Ascending aorta (tissue), 2 donors: ENCODE results near the gene MRC2. TPM values are rescaled to one million over a fixed set of nuclear protein-coding genes. Genes with fewer than 3 reads are reported as not detected.
A peak's percentile ranks its signal among the peaks of the same experiment; 100 is the strongest.

Experiments used
- DNase-seq, 2 donors: peaks; one replicate each; pipeline ENCODE4 v3.0.0-alpha.2; 2019; ENCODE audit warnings: low spot score in 2 of 2
- H3K27ac ChIP-seq, 2 donors: fragments of 200-600 bp; sonication (generic); one replicate each; pipeline ENCODE4 v1.5.1; 2016 to 2017; ENCODE audit warnings: mild to moderate bottlenecking in 1 of 2
- H3K27me3 ChIP-seq: fragments of 200-600 bp; sonication (generic); one replicate; pipeline ENCODE4 v1.5.1; 2017
- H3K36me3 ChIP-seq, 2 donors: fragments of 200-600 bp; sonication (generic); one replicate each; pipeline ENCODE4 v1.5.1; 2016
- H3K4me1 ChIP-seq, 2 donors: fragments of 200-600 bp; sonication (generic); one replicate each; pipeline ENCODE4 v1.5.1; 2016 to 2017; ENCODE audit warnings: mild to moderate bottlenecking in 1 of 2
- H3K4me3 ChIP-seq, 2 donors: fragments of 200-600 bp; sonication (generic); one replicate each; pipeline ENCODE4 v1.5.1; 2016 to 2017; ENCODE audit warnings: mild to moderate bottlenecking in 1 of 2
- H3K9me3 ChIP-seq, 2 donors: fragments of 200-600 bp; sonication (generic); one replicate each; pipeline ENCODE4 v1.5.1; 2016
- CTCF ChIP-seq, 3 experiments: fragments of 200-600 bp in 2 of 3; fragments of 450-650 bp in 1 of 3; sonication (generic) in 2 of 3; IDR thresholded peaks; one replicate each; pipeline ENCODE4 v1.5.1; 2016 to 2019; ENCODE audit warnings: antibody characterized with exemption in 3 of 3, mild to moderate bottlenecking in 1 of 3, moderate library complexity in 1 of 3
- intact Hi-C: fragments of 100-400 bp; cut with DNase I; formaldehyde crosslinking; loops from one replicate; pipeline ENCODE4 v1.15.1; 2023
- total RNA-seq: library from RNA; depleted of rRNA; stranded (reverse); fragments of >200 nt; gene quantifications from one replicate; pipeline ENCODE4 v1.1.0, GENCODE V29; 2016

MRC2 gene
- total RNA-seq, 1 donor from 2014 or later, result 147 TPM

- Histone ChIP-seq H3K27me3 (no peaks in the 10 kb centered on the region), H3K4me1 (no peaks in the 10 kb centered on the region), H3K4me3 (no peak overlapping the region), H3K9me3 (no peaks in the 10 kb centered on the region), H3K36me3 (peaks cover 23 to 50% of the 10 kb centered on the region in 2 donors), H3K27ac (no peak overlapping the region)
- no peak for TF ChIP-seq CTCF (IDR thresholded peaks at IDR 0.05)
- no peak for DNase-seq
- intact Hi-C loops, result no loop called here
Measured at GRCh38 chr17:62614142-62614541, 13.3 kb upstream of the MRC2 start.

DNA sequence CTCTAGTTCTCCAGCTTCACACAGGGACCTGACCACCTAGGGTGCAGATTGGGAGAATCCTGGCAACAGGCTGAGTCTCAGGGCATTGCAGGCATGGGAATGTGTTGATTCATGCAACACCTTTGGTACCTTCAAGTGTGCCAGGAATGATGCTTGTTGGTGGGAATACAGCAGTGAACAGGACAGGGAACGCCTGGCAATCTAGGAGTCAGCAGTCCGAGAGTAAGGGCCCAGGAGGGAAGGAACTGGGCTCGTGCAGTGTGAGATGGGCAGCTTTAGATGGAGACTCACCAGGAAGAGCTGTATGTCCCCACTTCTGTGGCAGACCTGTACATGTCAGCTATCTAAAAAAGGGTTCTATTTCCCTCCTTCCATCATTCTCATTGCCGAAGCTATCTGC lies 12.0 kb upstream of the MRC2 start:
- Histone ChIP-seq H3K4me3 (no peak overlapping the region), H3K9me3 (no peaks in the 10 kb centered on the region), H3K4me1 (no peaks in the 10 kb centered on the region), H3K36me3 (peaks cover 11 to 37% of the 10 kb centered on the region in 2 donors), H3K27ac (no peak overlapping the region), H3K27me3 (no peaks in the 10 kb centered on the region)
- intact Hi-C loops, result no loop called here
- TF ChIP-seq CTCF (IDR thresholded peaks at IDR 0.05), result no peak
- DNase-seq, result no peak

GRCh38 chr17:62616993-62617893 lies 10.2 kb upstream of the MRC2 start:
- H3K27me3 ChIP-seq, result no peaks in the 10 kb centered on the region
- H3K4me3 ChIP-seq, result no peak overlapping the region
- intact Hi-C loops, result no loop called here
- no peak for DNase-seq
- H3K4me1 ChIP-seq, result no peaks in the 10 kb centered on the region
- H3K9me3 ChIP-seq, result no peaks in the 10 kb centered on the region
- TF ChIP-seq CTCF (IDR thresholded peaks at IDR 0.05), result no peak
- no peak overlapping the region for H3K27ac ChIP-seq
- H3K36me3 ChIP-seq, result peaks cover 3 to 20% of the 10 kb centered on the region in 2 donors

GRCh38 chr17:62617894-62618472 lies 9.5 kb upstream of the MRC2 start:
- no peaks in the 10 kb centered on the region for H3K27me3 ChIP-seq
- H3K27ac ChIP-seq, result peak overlapping the region in 1 of 2 donors; percentile 11
- H3K4me1 ChIP-seq, result no peaks in the 10 kb centered on the region
- no peak for TF ChIP-seq CTCF (IDR thresholded peaks at IDR 0.05)
- H3K9me3 ChIP-seq, result no peaks in the 10 kb centered on the region
- DNase-seq, result no peak
- peaks cover 2 to 19% of the 10 kb centered on the region in 2 donors for H3K36me3 ChIP-seq
- H3K4me3 ChIP-seq, result no peak overlapping the region
- intact Hi-C loops, result no loop called here

DNA sequence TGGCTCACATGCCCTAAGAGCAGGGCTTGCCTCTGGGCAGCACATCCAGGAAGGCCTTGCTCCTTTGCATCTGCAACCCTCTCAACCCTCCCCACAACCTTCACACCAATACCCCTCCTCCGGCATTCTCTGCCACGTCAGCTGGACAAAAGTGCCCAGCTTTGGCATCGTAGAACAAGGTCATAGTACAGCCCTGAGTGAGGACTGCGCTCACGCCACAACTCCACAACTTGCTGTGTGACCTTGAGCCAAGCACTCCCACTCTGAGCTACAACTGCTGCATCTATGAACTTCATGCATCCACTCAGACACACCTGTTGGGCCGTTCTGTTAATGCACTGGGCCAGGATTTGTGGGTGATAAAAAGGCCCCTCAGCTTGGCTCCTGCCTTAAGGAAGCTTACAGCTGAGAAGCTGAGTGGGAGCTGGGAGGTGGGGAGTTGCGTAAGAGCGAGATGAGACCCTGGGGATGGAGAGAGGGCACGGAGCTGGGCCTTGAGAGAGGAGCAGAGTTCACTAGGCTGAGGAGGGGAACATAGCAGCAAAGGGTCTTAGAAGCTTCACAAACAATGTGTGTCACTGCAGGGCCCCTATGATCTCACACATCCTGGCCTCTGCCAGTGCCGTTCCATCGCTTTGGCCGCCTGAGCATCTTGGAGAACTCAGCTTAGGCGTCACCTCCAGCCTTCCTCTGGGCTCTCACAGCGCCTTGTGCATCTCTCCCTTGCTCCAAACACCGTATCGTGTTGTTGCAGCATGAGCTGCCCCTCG lies 8.6 kb upstream of the MRC2 start:
- Histone ChIP-seq H3K4me3 (no peak overlapping the region), H3K27me3 (no peaks in the 10 kb centered on the region)

More for the DNA sequence above, 8.6 kb upstream of the MRC2 start:
- Histone ChIP-seq H3K27ac (peak overlapping the region in 1 of 2 donors; percentile 11), H3K36me3 (peaks cover 2 to 19% of the 10 kb centered on the region in 2 donors), H3K4me1 (no peaks in the 10 kb centered on the region), H3K9me3 (no peaks in the 10 kb centered on the region)
- intact Hi-C loops, result no loop called here
- no peak for TF ChIP-seq CTCF (IDR thresholded peaks at IDR 0.05)
- DNase-seq, result no peak
